Umbilical cord (tissue), 2 donors: ENCODE measurements around the gene EPHA5. TPM values are rescaled to one million over a fixed set of nuclear protein-coding genes. Genes with fewer than 3 reads are reported as not detected.
"Not testable (repeated sequence)": the region's sequence is repeated elsewhere in the genome, so short reads cannot be mapped to it uniquely, and the experiment has no call there.

Experiments
- DNase-seq: peaks from one replicate; pipeline ENCODE4 v3.0.0-alpha.2; 2015; ENCODE audit warnings: low spot score
- total RNA-seq: library from RNA; depleted of rRNA; stranded (reverse); fragments of >200 nt; gene quantifications from one replicate; pipeline ENCODE4 v1.2.3, GENCODE V29; 2014; ENCODE audit warnings: low replicate concordance; ENCODE audit not compliant: insufficient read depth

The EPHA5 gene
- total RNA-seq, 1 donor from 2014 or later, result 5.3 TPM

- DNase-seq, result no peak
These were observed 299.6 kb downstream of the EPHA5 start for GRCh38 chr4:65370709-65371108.

GRCh38 chr4:65367306-65367705 is 303.0 kb downstream of the EPHA5 start:
- DNase-seq, result no peak

GRCh38 chr4:65358914-65359313 is 311.4 kb downstream of the EPHA5 start:
- no peak for DNase-seq

- no peak for DNase-seq
These were observed 317.2 kb downstream of the EPHA5 start for GRCh38 chr4:65353098-65353497.

GRCh38 chr4:65344278-65344825 is 325.9 kb downstream of the EPHA5 start:
- DNase-seq, result peak; percentile 23

- peak; percentile 23 for DNase-seq
These were observed 326.9 kb downstream of the EPHA5 start for GRCh38 chr4:65343342-65343741.

- DNase-seq, result no peak
These were observed 328.7 kb downstream of the EPHA5 start for GRCh38 chr4:65341557-65341956.

GRCh38 chr4:65340382-65341109 is 329.7 kb downstream of the EPHA5 start:
- no peak for DNase-seq

GRCh38 chr4:65337371-65337770 is 332.9 kb downstream of the EPHA5 start:
- no peak for DNase-seq

GRCh38 chr4:65336465-65336864 is 333.8 kb downstream of the EPHA5 start:
- DNase-seq, result no peak

- no peak for DNase-seq
These were observed 353.8 kb downstream of the EPHA5 start for GRCh38 chr4:65316534-65316933.

GRCh38 chr4:65311120-65311519 is 359.2 kb downstream of the EPHA5 start:
- DNase-seq, result no peak

- DNase-seq, result no peak
These were observed 359.7 kb downstream of the EPHA5 start for GRCh38 chr4:65310586-65310985.

- DNase-seq, result not testable (repeated sequence)
These were observed 361.7 kb downstream of the EPHA5 start for GRCh38 chr4:65308626-65309025.

- peak; percentile 68 for DNase-seq
These were observed 368.1 kb downstream of the EPHA5 start for GRCh38 chr4:65302145-65302544.

GRCh38 chr4:65296246-65296645 is 374.0 kb downstream of the EPHA5 start:
- DNase-seq, result no peak

GRCh38 chr4:65287071-65287470 is 383.2 kb downstream of the EPHA5 start:
- DNase-seq, result no peak
